GM19193 (cell line): Measurements from ENCODE around the gene MYO5A.

Experiments used
- POLR2A ChIP-seq: IDR thresholded peaks from 4 replicates; pipeline ENCODE4 v1.6.1; 2011; ENCODE audit not compliant: insufficient read depth, insufficient read length; ENCODE audit errors: extremely low read depth

The MYO5A gene

GRCh38 chr15:52362497-52362896 lies 166.2 kb downstream of the MYO5A start:
- TF ChIP-seq POLR2A: no peak

GRCh38 chr15:52361975-52362494 lies 166.6 kb downstream of the MYO5A start:
- no peak for TF ChIP-seq POLR2A

- TF ChIP-seq POLR2A: no peak
Measured at GRCh38 chr15:52361494-52361893, 167.2 kb downstream of the MYO5A start.

- no peak for TF ChIP-seq POLR2A
Measured at GRCh38 chr15:52360229-52361203, 168.2 kb downstream of the MYO5A start.

GRCh38 chr15:52359722-52360121 lies 169.0 kb downstream of the MYO5A start:
- no peak for TF ChIP-seq POLR2A

- no peak for TF ChIP-seq POLR2A
Measured at GRCh38 chr15:52357949-52358348, 170.7 kb downstream of the MYO5A start.

DNA sequence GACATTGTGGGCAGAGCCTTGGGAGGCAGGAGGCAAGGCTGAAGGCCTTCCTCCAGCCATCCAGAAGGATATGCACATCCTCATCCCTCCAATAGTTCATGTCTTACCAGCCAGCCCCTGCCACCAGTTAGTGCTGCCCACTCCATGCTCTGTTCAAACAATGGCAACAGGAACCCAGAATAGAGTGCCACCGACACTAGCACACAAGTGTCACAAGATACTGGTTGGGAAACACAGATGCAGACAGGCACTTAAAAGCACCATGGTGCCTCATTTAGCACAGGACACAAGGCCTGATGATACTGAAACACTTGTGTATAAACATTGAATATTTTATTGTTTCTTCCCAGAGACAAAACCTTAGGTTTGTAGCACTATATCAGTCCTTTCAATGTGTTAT lies 176.6 kb downstream of the MYO5A start:
- no peak for TF ChIP-seq POLR2A

GRCh38 chr15:52351206-52351908 lies 177.3 kb downstream of the MYO5A start:
- TF ChIP-seq POLR2A: no peak

DNA sequence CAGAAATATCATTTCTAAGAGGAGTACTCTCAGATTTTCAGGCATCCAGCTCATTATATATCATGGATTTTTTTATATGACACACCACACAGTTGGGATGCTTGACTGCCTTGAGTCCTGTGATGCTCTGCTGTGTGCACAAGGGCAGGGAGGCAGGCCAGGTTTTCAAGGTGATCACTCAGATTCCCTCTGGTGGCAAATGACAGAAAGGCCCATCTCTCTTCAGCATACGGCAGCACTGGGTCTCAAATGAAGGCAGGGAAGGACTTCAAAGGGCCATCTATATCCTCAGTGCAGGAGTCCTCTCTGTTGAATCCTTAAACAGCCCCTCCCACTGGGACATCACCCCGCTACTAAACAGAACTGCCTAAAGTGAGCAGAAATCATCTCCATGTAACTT lies 178.3 kb downstream of the MYO5A start:
- TF ChIP-seq POLR2A: no peak

DNA sequence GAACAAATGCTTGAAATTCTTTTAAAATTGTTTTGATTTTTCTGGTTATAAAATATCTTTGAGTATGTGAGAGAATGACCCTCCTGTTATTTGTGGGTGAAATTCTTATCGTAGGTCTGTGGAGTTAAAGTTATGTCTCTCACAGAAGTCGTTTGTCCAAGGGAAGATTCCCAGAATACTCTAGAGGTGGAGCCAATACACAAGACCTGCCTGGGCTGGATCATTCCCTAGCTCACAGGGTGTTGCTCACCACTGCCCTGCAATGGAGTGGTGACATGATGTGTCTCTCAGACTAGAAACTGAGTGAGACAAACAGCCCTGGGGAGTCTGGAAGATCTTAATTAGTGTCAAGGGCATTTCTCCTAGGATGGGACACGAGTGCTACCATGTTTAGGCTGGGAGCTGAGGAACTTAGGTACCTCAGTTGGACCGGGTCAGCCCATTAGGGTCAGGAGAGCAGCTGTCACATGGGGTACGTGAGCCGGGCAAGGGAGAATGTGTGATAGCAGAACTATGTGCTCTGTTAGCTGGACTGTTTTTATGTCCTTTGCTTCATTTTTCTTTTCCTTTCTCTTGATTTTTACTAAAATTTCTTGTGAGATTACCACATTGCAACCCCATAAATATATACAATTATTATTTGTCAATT lies 179.5 kb downstream of the MYO5A start:
- TF ChIP-seq POLR2A: no peak

DNA sequence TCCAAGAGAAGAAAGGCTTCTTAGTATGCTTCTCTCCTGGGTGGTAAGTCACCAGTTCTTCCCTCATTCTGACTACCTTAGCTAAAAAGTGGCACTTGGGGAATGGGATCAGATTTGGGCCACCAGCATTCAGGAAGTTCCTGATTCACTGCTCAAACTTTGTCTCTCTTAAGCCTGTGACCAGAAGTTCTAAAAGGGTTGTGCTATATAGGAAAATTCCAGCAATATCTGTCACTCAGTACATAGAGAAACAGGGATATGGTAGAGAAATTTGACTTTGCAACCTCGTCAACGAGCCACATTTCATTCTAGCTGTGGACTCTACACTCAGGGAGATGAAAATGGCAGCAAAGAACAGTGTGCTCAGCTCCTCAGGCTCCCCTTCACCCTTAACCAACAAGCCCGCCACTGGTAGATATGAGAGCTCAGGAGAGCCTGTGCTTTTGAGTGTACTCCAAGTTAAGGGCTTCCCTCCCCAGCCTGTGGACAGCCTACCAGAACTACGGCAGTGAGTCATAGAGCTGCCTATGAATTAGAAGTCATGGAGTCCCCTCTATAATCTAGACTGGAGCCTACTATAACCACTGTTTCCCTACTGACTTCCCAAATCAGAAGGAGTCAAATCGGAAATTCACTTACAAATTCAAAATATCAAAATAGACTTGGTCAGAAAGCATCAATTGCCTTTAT lies 180.5 kb downstream of the MYO5A start:
- no peak for TF ChIP-seq POLR2A

- no peak for TF ChIP-seq POLR2A
Measured at GRCh38 chr15:52344592-52344991, 184.1 kb downstream of the MYO5A start.

- TF ChIP-seq POLR2A: no peak
Measured at GRCh38 chr15:52343831-52344230, 184.8 kb downstream of the MYO5A start.

GRCh38 chr15:52340093-52340492 lies 188.6 kb downstream of the MYO5A start:
- no peak for TF ChIP-seq POLR2A
